SK-N-MC (cell line): Measurements from ENCODE around the gene LRRC74B.

Source experiments
- EZH2 ChIP-seq: fragments of 200-600 bp; sonication (generic); IDR thresholded peaks from one replicate; pipeline ENCODE4 v1.6.1; 2017; ENCODE audit warnings: antibody characterized with exemption
- FOXP2 ChIP-seq: optimal IDR thresholded peaks from 2 replicates; pipeline ENCODE3; 2011; ENCODE audit warnings: mild to moderate bottlenecking, moderate library complexity; ENCODE audit not compliant: insufficient read depth; ENCODE audit errors: extremely low read length, control extremely low read depth
- POLR2AphosphoS5 ChIP-seq: IDR thresholded peaks from 2 replicates; pipeline ENCODE4 v1.6.1; 2012; ENCODE audit warnings: mild to moderate bottlenecking, low read depth, low read length, borderline replicate concordance

DNA sequence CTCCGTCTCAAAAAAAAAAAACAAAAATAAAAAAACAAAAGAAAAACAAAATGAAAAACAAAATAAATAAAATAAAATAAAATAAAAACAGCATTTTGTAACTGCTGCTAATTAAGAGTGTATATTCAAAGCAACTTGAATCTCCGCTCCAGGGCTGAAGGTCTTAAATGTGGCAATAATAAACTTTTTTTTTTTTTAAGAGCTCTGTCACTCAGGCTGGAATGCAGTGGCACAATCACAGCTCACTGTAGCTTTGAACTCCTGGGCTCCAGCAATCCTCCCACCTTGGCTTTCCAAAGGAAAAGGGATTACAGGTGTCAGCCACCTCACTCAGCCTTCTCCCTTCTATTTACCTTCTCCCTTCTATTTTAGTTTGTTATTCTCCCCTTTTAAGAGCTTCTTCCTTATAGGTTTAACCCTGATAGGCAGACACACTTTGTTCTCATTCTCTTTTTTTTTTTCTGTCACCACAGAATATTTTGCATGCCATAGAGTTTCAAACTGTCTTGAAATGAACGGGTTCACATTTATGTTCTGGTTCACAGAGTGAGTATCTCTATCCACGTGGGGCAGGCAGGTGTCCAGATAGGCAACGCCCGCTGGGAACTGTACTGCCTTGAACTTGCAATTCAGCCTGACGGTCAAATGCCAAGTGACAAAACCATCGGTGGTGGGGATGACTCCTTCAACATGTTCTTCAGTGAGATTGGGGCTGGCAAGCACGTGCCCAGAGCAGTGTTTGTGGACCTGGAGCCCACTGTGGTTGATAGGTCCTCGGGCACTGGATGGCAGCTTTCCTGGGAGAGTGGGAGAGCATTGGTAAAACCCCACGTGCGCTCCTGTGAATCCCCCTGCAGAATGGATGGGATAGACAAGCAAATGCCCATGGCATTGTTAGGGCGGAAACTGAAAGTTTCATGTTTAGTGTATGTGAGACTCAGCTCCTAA lies 19.4 kb downstream of the LRRC74B start:
- TF ChIP-seq EZH2 (no peak), POLR2AphosphoS5 (no peak), FOXP2 (no peak)
